Fibroblast of skin of scalp (primary cell): ENCODE measurements around the gene HHAT.

Experiments used
- DNase-seq: peaks from one replicate; pipeline ENCODE4 v3.0.0-alpha.2; 2013

HHAT gene

GRCh38 chr1:210445485-210445884 is 116.8 kb downstream of the HHAT start:
- no peak for DNase-seq

DNA sequence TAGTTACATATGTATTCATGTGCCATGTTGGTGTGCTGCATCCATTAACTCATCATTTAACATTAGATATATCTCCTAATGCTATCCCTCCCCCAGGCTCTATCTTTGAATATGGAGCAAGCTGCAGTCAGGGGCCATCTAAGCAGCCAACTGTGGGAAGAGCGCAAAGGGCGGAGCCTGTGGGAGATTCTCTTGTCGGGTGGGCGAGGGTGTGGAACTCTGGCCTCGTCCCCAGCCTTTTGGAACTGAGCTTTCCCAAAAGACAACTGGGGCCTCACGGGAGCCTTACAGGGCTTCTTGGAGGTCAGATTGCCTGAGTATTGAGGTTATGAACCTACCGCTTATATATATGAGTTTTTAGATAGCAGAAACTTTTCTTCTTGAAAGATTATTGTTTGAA is 117.2 kb downstream of the HHAT start:
- DNase-seq, result no peak

DNA sequence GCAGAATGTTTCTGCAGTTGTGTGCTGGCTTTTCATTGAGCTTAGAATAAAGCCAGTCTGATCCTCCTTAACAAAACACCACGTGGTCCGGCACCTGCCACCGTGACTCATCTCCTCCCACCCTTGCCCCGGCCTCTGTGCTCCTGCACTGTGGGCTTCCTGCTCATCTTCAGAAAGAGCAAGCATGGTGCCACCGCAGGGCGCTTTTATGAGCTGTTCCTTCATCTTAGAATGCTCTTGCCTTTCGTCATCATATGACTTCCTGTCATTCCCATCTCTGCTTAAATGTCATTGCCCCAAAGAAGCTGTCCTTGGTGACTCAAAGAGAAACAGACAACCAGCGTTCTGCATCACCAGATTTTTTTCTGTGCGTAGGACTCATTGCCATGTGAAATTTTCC is 117.8 kb downstream of the HHAT start:
- no peak for DNase-seq

GRCh38 chr1:210447456-210448057 is 118.9 kb downstream of the HHAT start:
- no peak for DNase-seq

GRCh38 chr1:210448297-210448892 is 119.7 kb downstream of the HHAT start:
- peak; percentile 73 for DNase-seq

- no peak for DNase-seq
These were observed 127.3 kb downstream of the HHAT start for GRCh38 chr1:210455840-210456603.

DNA sequence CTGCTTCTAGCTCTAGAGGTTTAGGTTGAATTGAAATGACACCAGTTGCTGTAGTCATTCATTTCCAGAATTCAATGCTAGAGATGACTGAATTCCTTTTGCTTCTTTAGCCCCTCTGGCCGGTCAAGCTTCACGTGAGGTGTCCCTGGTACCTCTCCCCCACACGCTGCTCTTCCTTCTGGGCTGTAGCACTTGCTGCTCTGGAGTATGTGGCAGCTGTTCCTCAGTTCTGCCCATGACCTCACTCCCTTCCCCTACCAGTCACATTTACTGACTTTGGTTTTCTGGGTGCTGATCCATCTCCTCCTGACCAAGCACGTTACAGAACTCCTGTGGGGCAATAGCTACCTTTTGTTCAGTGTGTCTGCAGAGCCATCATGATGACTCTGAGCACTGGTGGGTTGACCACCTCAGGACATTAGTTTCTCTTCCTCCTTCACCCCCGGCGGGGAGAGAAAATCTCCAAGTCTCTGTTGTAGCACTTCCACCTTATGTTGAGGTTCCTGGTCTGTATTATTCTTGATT is 128.1 kb downstream of the HHAT start:
- DNase-seq, result no peak

GRCh38 chr1:210457568-210457967 is 128.9 kb downstream of the HHAT start:
- DNase-seq, result no peak

- DNase-seq, result no peak
These were observed 135.9 kb downstream of the HHAT start for GRCh38 chr1:210464519-210465039.

- no peak for DNase-seq
These were observed 136.4 kb downstream of the HHAT start for GRCh38 chr1:210465150-210465549.

DNA sequence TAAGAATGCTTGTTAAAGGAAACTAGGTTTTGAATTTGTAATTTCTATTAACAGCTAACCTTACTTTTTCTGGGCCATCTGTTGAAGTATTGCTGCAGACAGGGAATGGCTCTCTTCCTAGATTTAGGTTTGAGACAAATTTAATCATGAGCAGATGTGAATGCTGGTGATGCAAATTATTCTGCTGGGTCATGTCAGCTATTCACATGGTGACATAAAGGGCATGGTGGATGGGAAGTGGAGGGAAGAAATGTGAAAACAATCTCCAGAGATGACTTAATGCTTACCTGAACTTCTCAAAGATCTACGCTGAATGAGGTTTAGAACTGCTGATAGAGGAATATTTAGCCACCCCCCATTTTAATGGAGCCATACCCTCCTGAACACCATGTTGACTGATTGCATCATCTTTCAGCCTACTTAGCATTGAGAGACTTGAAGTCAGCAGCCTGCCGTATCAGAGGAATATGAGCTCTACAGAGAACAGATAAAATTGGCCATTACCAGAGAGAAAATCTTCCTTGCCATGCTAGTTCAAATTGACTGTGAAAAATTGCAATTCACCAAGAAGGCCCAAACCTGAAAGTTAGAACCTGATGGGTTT is 138.8 kb downstream of the HHAT start:
- DNase-seq, result peak; percentile 38

DNA sequence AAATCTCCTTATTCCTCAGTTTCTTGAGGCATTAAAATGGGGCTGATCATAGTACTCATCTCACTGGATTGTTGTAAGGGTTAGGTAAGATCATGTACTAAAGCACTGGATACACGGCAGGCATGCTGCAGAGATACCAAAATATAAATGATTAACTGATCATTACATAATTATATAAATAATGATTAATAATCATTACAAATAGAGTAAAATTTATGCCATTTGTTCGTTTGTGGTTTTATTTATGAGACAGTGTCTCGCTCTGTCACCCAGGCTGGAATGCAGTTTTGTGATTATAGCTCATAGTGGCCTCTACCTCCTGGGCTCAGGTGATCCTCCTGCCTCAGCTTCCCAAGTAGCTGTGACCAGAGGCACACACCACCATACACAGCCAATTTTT is 140.7 kb downstream of the HHAT start:
- DNase-seq, result no peak

GRCh38 chr1:210475321-210475720 is 146.6 kb downstream of the HHAT start:
- DNase-seq, result no peak

DNA sequence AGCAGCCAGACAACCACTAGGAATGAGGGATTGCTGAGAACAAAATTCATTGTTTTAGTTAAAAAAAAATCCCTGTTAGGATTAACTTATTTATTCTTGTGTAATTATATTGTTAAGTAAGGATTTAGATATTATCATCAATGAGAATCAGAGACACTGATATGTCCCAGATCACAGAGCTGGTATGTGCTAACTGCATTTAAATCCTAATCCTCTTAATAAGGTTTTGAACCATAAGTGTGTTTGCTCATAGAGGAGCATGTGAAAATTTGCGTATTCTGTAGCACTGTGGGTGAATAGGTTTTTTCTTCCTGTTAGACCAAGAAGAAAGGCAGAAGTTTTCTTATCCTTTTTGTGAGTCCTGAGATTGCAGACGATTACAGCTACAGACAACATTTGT is 147.1 kb downstream of the HHAT start:
- no peak for DNase-seq

GRCh38 chr1:210476730-210477129 is 148.0 kb downstream of the HHAT start:
- no peak for DNase-seq

DNA sequence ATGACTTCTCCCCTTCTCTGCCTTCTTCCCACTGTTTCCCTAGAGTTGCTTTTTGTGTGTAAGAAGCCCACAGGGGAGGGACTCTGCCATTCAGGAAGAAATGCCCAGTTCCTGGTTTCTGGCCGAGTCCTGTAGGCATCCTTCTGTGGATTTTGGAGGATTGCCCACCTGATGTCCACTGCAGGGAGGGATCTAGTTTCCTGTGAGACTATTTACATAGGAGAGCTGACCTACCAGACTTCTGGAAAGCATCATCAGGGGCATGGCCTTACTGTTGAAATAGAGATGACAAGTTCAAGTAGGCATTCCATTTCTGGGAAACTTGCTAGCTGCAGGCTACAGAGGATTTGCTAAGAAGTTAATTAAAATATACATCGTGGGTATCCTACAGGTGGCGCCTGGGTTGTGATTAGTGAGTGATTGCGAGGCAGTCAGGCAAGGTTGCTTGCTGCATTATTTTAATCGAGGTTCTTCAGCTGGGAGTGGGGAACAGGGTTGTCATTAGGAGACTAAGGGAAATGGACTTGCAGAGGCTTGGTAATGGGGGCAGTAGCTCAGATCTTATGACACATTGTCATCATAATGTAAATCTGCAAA is 148.7 kb downstream of the HHAT start:
- peak; percentile 42 for DNase-seq

DNA sequence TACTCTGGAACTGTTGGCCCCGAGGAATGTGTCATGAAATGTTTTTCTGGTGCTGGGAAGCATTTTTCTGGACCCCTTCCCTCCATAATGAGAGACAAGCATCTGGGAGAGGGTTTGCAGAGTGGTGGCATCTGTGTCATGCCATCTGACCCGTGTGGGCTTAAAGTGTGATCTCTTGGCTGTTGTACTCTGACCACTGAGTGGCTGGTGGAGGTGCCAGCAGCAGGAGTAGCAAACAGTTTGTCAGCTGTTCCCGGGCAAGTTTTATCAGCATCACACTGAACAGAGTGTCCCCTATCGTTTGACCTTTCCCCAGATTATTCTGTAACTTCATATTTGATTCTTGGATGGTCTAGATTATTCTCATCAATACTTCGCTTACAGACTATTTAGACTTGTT is 150.1 kb downstream of the HHAT start:
- DNase-seq, result no peak

DNA sequence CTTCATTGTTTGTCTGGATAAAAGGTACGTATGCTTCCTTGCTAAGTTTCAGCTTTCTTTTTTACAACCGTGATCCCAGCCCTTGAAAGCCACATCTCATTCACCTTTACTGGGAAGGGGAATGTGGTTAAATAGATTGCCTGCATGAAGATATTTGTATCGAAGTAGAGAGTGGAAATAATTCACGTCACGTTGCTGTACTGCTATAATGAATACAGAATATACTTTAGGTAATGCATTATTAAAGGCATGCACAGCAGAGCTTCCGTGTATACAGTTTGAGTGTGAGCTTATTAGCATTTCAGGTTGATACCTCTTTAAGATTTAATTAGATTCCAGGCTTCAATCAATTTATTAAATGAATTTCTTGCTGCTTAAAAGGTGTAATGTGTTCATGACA is 153.8 kb downstream of the HHAT start:
- no peak for DNase-seq

DNA sequence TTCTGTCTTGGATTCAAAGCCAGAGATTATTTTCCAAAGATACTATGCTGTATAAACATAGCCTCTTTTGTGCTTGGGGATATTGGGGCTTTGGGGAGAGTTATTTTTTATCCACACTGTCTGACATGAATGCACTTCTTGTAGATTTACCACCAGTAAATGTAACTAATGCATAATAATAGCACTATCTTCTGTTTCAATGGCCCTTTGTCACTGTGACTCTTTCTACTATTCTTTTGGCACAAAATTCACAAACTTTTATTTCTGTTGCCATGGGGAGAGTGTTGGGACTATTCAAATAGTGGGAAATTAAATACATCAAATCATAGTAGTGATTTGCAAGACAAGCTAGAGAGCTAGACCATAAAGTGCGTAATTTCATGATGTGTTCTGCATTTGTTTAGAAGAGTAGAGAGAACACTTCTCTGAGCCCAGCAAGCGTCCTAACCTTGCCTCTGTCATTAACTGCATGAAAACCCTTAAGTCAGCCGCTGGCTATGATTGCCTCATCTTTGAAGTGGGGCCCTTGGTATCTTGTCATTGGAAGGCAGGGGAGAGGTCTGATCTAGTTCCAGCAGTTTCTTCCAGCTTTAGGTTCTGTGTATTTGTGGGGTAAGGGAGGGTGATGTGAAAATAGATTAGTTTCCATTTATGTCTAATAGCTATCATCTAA is 154.4 kb downstream of the HHAT start:
- no peak for DNase-seq

DNA sequence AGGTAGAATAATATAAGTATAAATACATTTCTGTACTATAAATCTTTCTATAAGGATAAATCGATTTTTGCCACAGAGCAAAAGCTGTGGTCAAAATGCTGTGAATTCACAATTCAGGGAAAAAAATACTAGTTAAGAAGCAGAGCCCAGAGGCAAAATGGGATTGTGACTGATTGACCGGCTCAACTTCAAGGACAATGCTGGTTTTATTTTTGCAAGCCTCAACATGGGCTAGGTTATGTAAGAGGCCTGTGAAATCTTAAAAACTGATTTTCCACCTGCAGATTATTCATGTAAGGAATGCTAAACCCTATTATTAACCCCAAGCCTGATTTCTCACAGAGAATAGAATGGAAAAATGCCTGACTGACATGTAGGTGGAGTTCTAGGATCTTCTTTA is 155.1 kb downstream of the HHAT start:
- DNase-seq, result no peak

DNA sequence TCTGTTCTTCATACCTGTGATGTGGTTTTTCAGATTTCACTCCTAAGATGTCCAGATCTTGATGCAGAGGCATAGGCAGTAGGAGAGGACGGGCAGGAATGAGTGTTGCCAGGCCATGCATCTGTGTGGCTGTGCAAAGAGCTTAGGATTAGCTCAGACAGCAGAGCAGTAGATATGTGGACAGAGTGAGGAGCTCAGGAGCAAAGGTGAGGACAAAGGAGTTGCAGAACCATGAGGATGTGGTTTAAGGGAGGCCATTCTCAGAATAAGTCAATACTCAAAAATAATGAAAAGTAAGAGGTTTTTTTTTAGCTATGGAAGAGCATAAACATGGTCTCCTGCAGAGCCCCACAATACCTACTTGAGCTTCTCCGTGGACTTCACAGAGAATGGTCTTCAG is 158.3 kb downstream of the HHAT start:
- DNase-seq, result no peak

DNA sequence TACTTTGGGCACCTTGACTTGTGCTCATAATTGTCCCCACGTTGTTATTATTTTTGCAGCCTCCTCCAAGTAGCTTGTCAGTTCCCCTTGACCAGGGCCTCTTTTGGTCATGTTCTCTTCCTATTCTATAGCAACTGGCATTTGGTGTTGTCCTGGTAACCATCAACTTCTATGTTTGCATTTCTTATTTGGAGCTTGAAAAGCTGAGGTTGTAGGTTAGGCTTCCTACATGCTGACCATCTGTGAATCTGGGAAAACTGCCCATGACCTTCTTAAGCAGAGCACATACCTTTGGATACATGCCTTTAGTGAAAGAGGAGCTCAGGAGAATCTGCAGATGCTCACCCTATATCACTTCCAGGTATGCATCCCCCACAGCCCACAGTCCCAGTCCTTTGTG is 160.8 kb downstream of the HHAT start:
- no peak for DNase-seq
